Bronchial epithelial cell (primary cell): ENCODE results near the gene EIF4G3. TPM values are rescaled to one million over a fixed set of nuclear protein-coding genes. Genes with fewer than 3 reads are reported as not detected.

ENCODE experiments used
- DNase-seq: peaks from one replicate; pipeline ENCODE4 v3.0.0-alpha.2; 2010; ENCODE audit warnings: low read depth
- FAIRE-seq: peaks from 2 replicates; lab custom pipeline; 2011; peaks lifted over from hg19 to GRCh38; lab: Jason Lieb, UNC
- H3K27me3 ChIP-seq: 2 replicates; pipeline ENCODE4 v1.5.1; 2011; ENCODE audit warnings: low read length; ENCODE audit not compliant: control insufficient read depth, insufficient read depth
- H3K36me3 ChIP-seq: 2 replicates; pipeline ENCODE4 v1.5.1; 2011; ENCODE audit warnings: low read length; ENCODE audit not compliant: control insufficient read depth, insufficient read depth
- H3K4me3 ChIP-seq: 2 replicates; pipeline ENCODE4 v1.5.1; 2011; ENCODE audit warnings: mild to moderate bottlenecking, low read depth, low read length, control low read depth
- CTCF ChIP-seq: IDR thresholded peaks from 2 replicates; pipeline ENCODE4 v1.5.1; 2011; ENCODE audit warnings: mild to moderate bottlenecking, moderate library complexity, low read length, control low read depth, inconsistent platforms; ENCODE audit not compliant: insufficient read depth, severe bottlenecking
- total RNA-seq: library from RNA; depleted of rRNA; stranded (reverse); fragments of >200 nt; gene quantifications from 2 replicates; pipeline ENCODE4 v1.2.1, GENCODE V29; 2014

The EIF4G3 gene
- total RNA-seq, 1 donor from 2014 or later = 20.5 TPM

- H3K27me3 ChIP-seq = no peaks in the 10 kb centered on the region
- DNase-seq (no peak), FAIRE-seq (no peak)
- peaks cover 3% of the 10 kb centered on the region for H3K36me3 ChIP-seq
- no peak for TF ChIP-seq CTCF
- H3K4me3 ChIP-seq = no peak overlapping the region
Measured at GRCh38 chr1:21104683-21105082, 72.0 kb downstream of the EIF4G3 start.

GRCh38 chr1:21100481-21100921, 76.2 kb downstream of the EIF4G3 start:
- DNase-seq = no peak
- Histone ChIP-seq H3K27me3 (no peaks in the 10 kb centered on the region), H3K4me3 (no peak overlapping the region), H3K36me3 (no peaks in the 10 kb centered on the region)
- no peak for FAIRE-seq
- TF ChIP-seq CTCF = no peak

- no peak for TF ChIP-seq CTCF
- FAIRE-seq (no peak), DNase-seq (no peak)
- Histone ChIP-seq H3K36me3 (peaks cover under 1% of the 10 kb centered on the region), H3K4me3 (no peak overlapping the region), H3K27me3 (no peaks in the 10 kb centered on the region)
Measured at GRCh38 chr1:21099869-21100131, 76.9 kb downstream of the EIF4G3 start.

GRCh38 chr1:21099034-21099868, 77.4 kb downstream of the EIF4G3 start:
- DNase-seq = peak; percentile 91

GRCh38 chr1:21098186-21098915, 78.3 kb downstream of the EIF4G3 start:
- TF ChIP-seq CTCF = no peak
- no peaks in the 10 kb centered on the region for H3K27me3 ChIP-seq
- H3K36me3 ChIP-seq = peaks cover 2% of the 10 kb centered on the region
- no peak for FAIRE-seq
- peak; percentile 78 for DNase-seq
- H3K4me3 ChIP-seq = no peak overlapping the region

More at GRCh38 chr1:21099034-21099868, 77.4 kb downstream of the EIF4G3 start:
- no peak for FAIRE-seq
- no peak for TF ChIP-seq CTCF
- Histone ChIP-seq H3K27me3 (no peaks in the 10 kb centered on the region), H3K36me3 (peaks cover 2% of the 10 kb centered on the region), H3K4me3 (no peak overlapping the region)
